ENCODE data around the gene CCL14. TPM values are rescaled to one million over a fixed set of nuclear protein-coding genes. Genes with fewer than 3 reads are reported as not detected.

The CCL14 gene
- total RNA-seq (2011; cell fraction: chromatin; rRNA removed; ENCODE audit: low replicate concordance), result not detected in 2 replicates
- not detected in 2 replicates for total RNA-seq (2011; cell fraction: nucleolus; rRNA removed)
- total RNA-seq (2011; cell fraction: nucleoplasm; rRNA removed), result not detected in 2 replicates
- total RNA-seq (2014; rRNA removed) (not detected in 2 replicates), total RNA-seq (2014; rRNA removed; fragmentation: Illumina TruSeq; extraction: Trizol) (not detected in 2 replicates), total RNA-seq (2015; rRNA removed; fragmentation: Illumina TruSeq; extraction: Trizol) (not detected in 2 replicates), total RNA-seq (2021) (not detected in 2 replicates), polyA plus RNA-seq (2011; rRNA removed) (not detected in 2 replicates), polyA plus RNA-seq (2014; fragmentation: Illumina TruSeq; extraction: Trizol) (not detected in 2 replicates), polyA plus RNA-seq (2014; fragmentation: Nextera tagmentation; extraction: Ambion mirVana) (not detected), polyA plus RNA-seq (2014; rRNA removed) (not detected in 2 replicates), polyA minus RNA-seq (2011; rRNA and poly(A)+ RNA removed) (not detected in 2 replicates), Bru-seq, nascent RNA (not detected), BruChase-seq, experiment 1, labeled RNA remaining after a 2-hour chase (not detected), BruChase-seq, experiment 2, labeled RNA remaining after a 6-hour chase (not detected)
- polyA plus RNA-seq (2011; cell fraction: cytosol; rRNA removed), result not detected in 2 replicates
- polyA plus RNA-seq (2011; cell fraction: nucleus; rRNA removed), result not detected in 2 replicates
- polyA plus RNA-seq (2012), result not detected in 2 replicates
- polyA minus RNA-seq (2011; cell fraction: cytosol; rRNA and poly(A)+ RNA removed), result not detected in 2 replicates
- not detected in 2 replicates for polyA minus RNA-seq (2011; cell fraction: nucleus; rRNA and poly(A)+ RNA removed)
- long read RNA-seq, experiment 1, result 0 reads
- long read RNA-seq, experiment 2, result 0 reads
- long read RNA-seq, experiment 3, result 0 reads

- WGBS (ENCODE audit: insufficient coverage, low coverage, missing lambda C conversion rate), result 0% methylated on average over 1 of the region's 1 CpG
- CTCF ChIA-PET (ENCODE audit: low intra/inter-chr PET ratio), result no interaction called here
- H3K9me3 ChIP-seq (replicated peaks; ENCODE audit: control insufficient read depth, insufficient read depth, low read depth, low read length), result no peaks in the 10 kb centered on the region
- H3K36me3 ChIP-seq (ENCODE audit: control insufficient read depth, insufficient read depth, low read length), result no peaks in the 10 kb centered on the region
- H2AFZ ChIP-seq (ENCODE audit: low read depth, low read length), result no peak within 1 kb of the TSS
- H3K27me3 ChIP-seq (ENCODE audit: control insufficient read depth in 2 of 2, insufficient read depth in 2 of 2, low read length in 2 of 2), result peaks cover 0 to 21% of the 10 kb centered on the region in 2 experiments; a peak in 3 of 5 replicates
- FAIRE-seq (no peak), ATAC-seq (no peak), DNase-seq (ENCODE audit: extremely low read depth in 1 of 4, low spot score in 3 of 4) (no peak)
- in situ Hi-C loops (cut with MboI) (no loop called here), intact Hi-C loops (cut with micrococcal nuclease) (no loop called here)
- H3K79me2 ChIP-seq (ENCODE audit: control insufficient read depth, insufficient read depth, low read length), result no peaks in the 10 kb centered on the region
- H3K9me1 ChIP-seq (ENCODE audit: control insufficient read depth, insufficient read depth, low read length), result no peaks in the 10 kb centered on the region
- POLR2A ChIA-PET, result no interaction called here
- H3K27ac ChIP-seq (ENCODE audit: extremely low read depth, low read depth, low read length), result no peak within 1 kb of the TSS
- no peak for TF ChIP-seq KLF1 (tag; IDR thresholded peaks at IDR 0.05)
- TF ChIP-seq CEBPB (tag; IDR thresholded peaks at IDR 0.05), result no peak
- no peak for TF ChIP-seq IRF2 (CRISPR knock-in tag; IDR thresholded peaks at IDR 0.05)
- no peaks in the 10 kb centered on the region; the same call in 1 of the 2 replicates for H4K20me1 ChIP-seq (replicated peaks; ENCODE audit: control insufficient read depth, insufficient read depth, low read length)
- no peaks in the 10 kb centered on the region for H3K4me1 ChIP-seq (replicated peaks in 1 of 2; ENCODE audit: control insufficient read depth in 2 of 2, insufficient read depth in 2 of 2, low read length in 2 of 2)
- H3K4me2 ChIP-seq (ENCODE audit: insufficient read depth, low read length), result no peak within 1 kb of the TSS
- no TSS peak for BruUV-seq (replicated peaks)
- H3K4me3 ChIP-seq, result no peak within 1 kb of the TSS
- H3K9ac ChIP-seq (ENCODE audit: insufficient read depth in 1 of 2, low read depth in 2 of 2, low read length in 2 of 2), result no peak within 1 kb of the TSS
Measured at GRCh38 chr17:35986643-35987042, at the start of gene CCL14. Gene CCL14, minus strand, starts transcription at chr17:35986729. Its CDS starts 80 bp downstream, at chr17:35986649.

Data from K562 (cell line).